Measurements from ENCODE around the gene AP1S2.

The AP1S2 gene

DNA sequence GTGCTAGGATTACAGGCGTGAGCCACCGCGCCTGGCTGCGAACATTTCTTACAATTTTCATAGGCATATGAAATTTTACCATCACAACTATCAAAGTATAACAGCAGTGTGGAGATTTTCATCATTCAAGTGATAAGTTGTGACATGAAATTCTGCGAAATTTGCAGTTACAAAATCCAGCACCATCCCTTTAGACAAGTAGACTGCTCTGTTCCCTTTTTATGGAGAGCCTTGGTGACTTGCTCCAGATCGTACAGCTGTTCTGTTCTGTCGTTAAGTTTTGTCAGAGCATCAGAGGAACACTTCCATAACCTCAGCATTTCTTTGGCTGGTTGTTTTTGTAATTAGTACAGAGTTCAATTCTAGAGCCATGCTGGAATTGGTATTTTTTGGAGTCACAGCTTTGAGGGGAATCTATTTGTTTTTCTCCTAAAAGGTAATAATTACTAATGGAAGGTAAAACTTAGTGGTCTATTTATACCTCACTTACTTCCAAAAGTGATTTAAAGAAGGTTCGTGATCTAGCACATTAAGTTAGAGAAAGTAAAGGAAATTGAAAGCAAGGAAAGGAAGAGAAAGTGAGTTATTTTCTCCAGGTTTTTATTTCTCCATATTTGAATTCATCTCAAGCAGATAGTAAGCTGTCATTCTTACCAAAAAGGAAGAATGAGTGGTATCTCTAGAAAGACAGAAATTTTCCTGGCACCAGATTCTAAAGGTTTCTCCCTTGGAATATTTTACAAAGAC, 42.2 kb downstream of the AP1S2 start:
- no peak for DNase-seq (ENCODE audit: low read depth in 1 of 2, low spot score in 1 of 2)

DNA sequence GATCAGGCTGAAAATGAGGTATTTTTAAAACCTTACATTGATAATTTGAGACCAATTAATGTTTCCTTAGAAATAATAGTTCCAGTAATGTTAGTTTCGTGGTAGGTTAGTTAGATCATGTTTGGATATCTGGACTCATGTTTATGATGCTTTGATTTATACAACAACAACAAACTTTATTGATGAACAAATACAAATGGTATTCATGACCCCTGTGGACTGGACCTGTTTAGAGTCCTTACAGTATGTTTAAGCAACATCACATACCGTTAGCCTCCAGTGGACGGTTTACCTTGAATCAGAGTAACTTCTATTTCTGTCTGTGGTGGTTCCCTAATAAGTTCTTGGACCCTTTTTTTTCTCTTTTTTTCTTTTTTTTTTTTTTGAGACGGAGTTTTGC, 46.4 kb downstream of the AP1S2 start:
- DNase-seq (ENCODE audit: low read depth in 1 of 2, low spot score in 1 of 2): no peak

DNA sequence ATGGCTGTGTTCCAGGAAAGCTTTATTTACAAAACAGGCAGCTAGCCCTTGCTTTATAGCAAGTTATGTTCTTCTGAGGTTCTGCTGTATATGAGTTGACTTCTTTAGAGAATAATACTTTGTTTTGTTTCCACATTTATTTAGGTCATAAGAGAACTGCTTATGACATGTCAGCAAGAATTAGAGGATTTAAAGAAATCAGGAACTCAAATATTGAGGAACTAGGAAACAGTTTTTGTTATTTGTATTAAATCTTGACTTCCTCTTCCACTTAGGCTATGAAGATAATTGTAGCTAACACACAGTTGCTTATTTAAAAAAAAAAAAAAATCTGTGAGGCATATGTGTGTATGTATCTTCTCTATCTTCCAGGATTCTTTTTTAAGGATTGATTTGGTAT, 50.0 kb downstream of the AP1S2 start:
- DNase-seq (ENCODE audit: low read depth in 1 of 2, low spot score in 1 of 2): no peak

DNA sequence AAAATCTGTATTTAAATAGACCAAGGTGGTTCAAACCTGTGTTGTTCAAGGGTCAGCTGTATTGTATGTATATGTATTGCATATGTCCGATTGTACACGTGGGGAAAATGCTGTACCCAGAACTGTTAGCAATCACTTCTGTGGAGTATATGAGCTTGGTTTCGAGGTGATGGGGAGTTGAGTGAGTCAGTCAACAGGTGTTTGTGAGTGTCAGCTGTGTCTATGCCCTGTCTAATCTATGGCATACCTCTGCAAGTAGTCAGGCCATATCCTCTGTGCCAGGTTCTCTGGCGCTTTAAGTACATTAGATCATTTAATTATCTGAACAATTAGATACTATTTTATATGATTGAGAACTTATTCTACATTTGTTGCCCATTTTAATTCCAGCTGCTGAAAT, 56.9 kb downstream of the AP1S2 start:
- DNase-seq (ENCODE audit: low read depth in 1 of 2, low spot score in 1 of 2): no peak

DNA sequence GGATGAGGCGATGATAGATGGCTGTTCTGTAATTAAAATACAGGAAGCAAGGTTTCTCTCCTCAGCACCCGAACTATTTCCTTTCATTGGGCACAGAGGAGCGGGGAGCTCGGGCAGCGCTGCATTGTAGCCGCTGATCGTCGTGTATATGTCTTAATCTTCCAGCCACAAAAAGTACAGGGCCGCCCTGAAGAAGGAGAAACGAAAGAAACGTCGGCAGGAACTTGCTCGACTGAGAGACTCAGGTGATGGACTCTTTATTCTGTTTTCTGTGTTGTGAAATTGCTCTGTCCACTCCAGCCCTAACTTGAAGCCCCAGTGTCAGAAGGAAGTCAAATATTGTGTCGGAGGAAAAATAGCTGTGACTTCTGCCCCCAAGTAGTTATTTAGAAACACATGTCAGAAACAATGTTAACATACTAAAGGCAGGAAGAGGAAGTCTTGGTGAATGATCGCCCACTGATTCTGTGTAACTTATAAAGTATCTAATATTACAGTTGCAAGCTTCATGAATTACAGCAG, 63.8 kb downstream of the AP1S2 start:
- DNase-seq (ENCODE audit: low read depth in 1 of 2, low spot score in 1 of 2): no peak

DNA sequence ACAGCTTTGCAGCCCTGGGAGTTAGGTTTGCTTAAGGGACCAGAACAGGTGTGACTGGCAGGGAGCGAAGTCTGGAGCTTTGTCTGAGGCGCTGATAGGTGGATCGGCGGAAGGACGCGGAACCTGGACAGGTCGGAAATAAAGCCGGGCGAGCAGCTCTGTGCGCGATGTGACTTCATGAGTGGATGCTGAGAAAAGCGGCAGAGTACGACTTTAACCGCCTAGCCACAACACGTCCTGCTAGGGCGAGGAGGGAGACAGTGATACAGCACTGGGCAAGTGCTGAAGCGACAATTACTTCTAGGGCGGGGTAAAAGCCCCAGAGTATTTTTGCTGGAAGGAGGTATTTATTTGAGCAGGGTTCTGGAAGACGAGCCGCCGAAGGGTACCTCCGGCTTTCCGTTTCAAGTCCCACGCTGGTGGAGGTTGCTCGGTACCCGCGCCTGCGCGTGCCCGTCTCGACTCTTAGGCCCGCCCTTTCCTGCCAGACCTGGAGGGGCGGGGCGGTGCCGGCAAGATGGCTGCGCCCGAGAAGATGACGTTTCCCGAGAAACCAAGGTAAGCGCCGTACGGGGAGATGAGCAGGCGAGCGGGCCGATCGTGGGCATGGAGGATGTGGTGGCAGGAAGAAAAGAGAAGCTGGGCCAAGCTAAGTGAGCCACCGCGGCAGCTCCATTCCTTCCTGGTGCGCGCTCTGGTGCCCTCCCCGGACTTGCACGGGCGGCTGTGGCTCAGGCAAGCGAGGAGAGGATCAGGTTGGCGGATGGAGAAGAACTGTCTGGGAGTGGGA, 64.4 kb downstream of the AP1S2 start, which contains the start of gene ZRSR2:
Gene ZRSR2 (plus strand): TSS at position 506 of the 790 bp plus-strand sequence. CDS start 12 bp downstream, at position 518.
- peak; percentile 61 to 79 for DNase-seq (ENCODE audit: low read depth in 1 of 2, low spot score in 1 of 2)

DNA sequence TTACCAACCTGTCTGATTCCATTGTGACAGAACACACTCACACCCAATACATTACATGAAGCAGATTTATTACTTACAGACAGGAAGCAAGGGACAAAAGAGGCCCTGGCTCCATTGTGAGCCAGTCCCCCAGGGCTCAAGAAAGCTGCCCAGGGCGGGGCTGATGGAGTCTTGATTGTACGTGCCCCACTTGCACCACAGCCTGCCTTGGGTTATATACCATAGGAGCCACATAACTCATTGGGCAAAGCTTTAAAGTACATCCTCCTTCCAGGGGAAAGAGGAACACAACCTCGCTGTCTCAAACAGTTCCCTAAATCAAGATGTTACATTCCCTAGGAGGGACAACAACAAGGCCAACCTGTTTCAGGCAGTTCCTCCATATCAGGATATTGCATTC, 67.7 kb downstream of the AP1S2 start:
- no peak for DNase-seq (ENCODE audit: low read depth in 1 of 2, low spot score in 1 of 2)

DNA sequence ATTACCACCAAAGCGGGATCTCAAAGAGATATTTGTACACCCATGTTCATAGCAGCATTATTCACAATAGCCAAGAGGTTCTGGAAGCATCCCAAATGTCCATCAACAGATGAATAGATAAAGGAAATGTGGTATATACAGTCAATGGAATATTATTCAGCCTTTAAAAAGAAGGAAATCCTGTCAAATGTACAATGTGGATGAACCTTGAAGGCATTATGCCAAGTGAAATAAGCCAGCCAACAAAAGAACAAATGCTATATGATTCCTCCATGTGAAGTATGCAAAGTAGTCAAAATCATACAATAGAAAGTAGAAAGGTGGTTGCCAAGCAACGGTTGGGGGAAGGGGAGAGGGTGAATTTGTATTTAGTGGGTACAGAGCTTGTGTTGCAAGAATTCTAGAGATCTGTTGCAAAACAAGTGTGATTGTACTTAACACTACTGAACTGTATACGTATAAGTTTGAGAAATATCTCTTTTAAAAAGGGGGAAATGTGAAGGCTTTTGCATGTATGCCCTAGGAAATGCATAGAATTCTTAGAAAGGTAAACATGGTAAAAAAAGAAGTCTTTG, 69.3 kb downstream of the AP1S2 start:
- DNase-seq (ENCODE audit: low read depth in 1 of 2, low spot score in 1 of 2): no peak

DNA sequence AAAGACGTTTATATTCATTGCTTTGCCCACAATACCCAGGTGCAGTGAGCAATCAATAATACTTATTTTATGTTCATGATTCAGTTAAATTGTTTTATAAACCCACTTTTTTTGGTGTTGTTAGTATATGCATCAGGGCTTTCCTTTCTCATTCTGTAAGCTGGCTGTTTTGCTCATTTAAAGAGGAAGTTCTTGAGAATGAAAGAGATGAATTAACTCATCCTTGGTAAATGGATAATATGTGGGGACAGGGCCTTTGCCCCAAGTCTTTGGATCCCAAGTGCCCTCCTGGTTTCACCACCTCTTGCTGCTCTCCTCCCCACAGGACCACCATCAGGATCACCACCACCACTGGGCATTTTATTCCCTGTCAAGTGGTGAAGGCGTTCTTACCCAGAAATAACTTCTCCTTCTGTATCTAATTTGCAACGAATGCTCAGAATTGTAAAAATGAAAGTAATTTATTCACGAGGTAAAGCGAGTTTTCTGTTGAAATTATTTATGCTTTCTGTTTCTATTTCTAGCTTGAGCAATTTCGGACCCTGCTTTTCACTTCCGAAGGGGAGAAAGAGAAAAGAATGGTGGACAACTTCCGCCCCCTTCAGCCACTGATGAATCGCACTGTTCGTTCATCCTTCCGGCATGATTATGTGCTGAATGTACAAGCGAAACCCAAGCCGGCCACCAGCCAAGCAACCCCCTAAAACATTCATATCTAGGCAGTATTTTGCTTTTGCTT, 72.5 kb downstream of the AP1S2 start:
- no peak for DNase-seq (ENCODE audit: low read depth in 1 of 2, low spot score in 1 of 2)
